ENCODE data around the gene PRRG1. TPM values are rescaled to one million over a fixed set of nuclear protein-coding genes. Genes with fewer than 3 reads are reported as not detected.

Gene PRRG1
- total RNA-seq, 1 experiment from 2014 or later, result 9.0 TPM

DNA sequence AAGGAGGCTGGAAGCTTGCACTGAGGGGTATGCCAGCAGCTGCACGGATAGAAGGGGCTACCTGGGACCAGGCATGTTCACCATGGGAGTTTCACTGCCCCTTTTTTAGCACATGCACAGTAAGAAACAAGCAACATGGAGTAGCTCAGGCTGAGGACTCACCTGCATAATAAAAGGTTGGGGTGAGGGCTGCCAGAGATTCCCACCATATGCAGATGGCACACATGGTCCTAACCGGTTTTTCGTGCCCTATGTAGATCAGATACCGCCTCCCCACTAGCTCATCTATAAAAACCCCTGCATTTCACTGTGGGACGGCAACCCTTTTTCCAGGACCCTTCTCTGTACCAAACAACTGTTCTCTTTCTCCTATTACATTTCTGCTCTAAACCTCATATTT lies 125.3 kb downstream of the PRRG1 start:
- Histone ChIP-seq H4K8ac (replicated peaks; ENCODE audit: insufficient read length, low read depth, low read length) (no peak overlapping the region), H3K9ac (ENCODE audit: extremely low read depth, insufficient read length, low read length) (no peak overlapping the region), H2BK5ac (ENCODE audit: insufficient read length, low read length) (no peak overlapping the region), H3K4ac (ENCODE audit: low read depth, low read length) (no peak overlapping the region), H2AFZ (ENCODE audit: low read length) (no peak overlapping the region), H3K14ac (ENCODE audit: insufficient read depth, low read length) (no peak overlapping the region), H2BK12ac (ENCODE audit: insufficient read length, low read depth, low read length) (no peak overlapping the region), H4K91ac (ENCODE audit: insufficient read length, low read depth, low read length) (no peak overlapping the region), H3K79me2 (ENCODE audit: insufficient read depth, low read length) (no peaks in the 10 kb centered on the region), H3K23me2 (ENCODE audit: insufficient read length, low read depth, low read length, poor library complexity, severe bottlenecking) (no peaks in the 10 kb centered on the region), H4K5ac (ENCODE audit: insufficient read length, low read depth, low read length) (no peak overlapping the region), H3T11ph (ENCODE audit: low read length) (no peak overlapping the region), H3K79me1 (ENCODE audit: insufficient read depth, low read depth, low read length, poor library complexity, severe bottlenecking) (no peaks in the 10 kb centered on the region), H3K27me3 (ENCODE audit: insufficient read depth, low read length) (no peaks in the 10 kb centered on the region), H2BK120ac (ENCODE audit: low read depth, low read length, poor library complexity, severe bottlenecking) (no peak overlapping the region), H4K20me1 (ENCODE audit: control insufficient read depth, insufficient read depth, insufficient read length) (no peaks in the 10 kb centered on the region), H3K56ac (ENCODE audit: insufficient read length, low read depth, low read length) (no peak overlapping the region), H3K23ac (ENCODE audit: insufficient read length, low read depth, low read length) (no peak overlapping the region), H3K27ac (ENCODE audit: insufficient read length, low read depth, low read length) (no peak overlapping the region), H3K4me1 (ENCODE audit: insufficient read depth, low read length) (peaks cover 16% of the 10 kb centered on the region; the same call in 1 of the 2 replicates), H3K9me3 (ENCODE audit: control insufficient read depth, low read depth, low read length) (no peaks in the 10 kb centered on the region), H2BK15ac (ENCODE audit: low read depth, low read length) (no peak overlapping the region), H3K4me2 (ENCODE audit: insufficient read depth, insufficient read length, low read length) (no peak overlapping the region), H3K18ac (ENCODE audit: insufficient read length, low read depth, low read length) (no peak overlapping the region), H2AK5ac (ENCODE audit: insufficient read length, low read length) (no peak overlapping the region), H2BK20ac (ENCODE audit: low read depth, low read length, poor library complexity, severe bottlenecking) (no peak overlapping the region)
- Mint-ChIP-seq H3K4me1 (peaks cover 40 to 48% of the 10 kb centered on the region in 2 experiments), H3K9me3 (peaks cover 41 to 67% of the 10 kb centered on the region in 2 experiments), H3K36me3 (ENCODE audit: insufficient read depth in 1 of 3, low read depth in 3 of 3) (peaks cover 16 to 26% (median 22%) of the 10 kb centered on the region in 3 experiments), H3K27ac (peak overlapping the region; percentile 48 to 63 (median 51)), H3K4me3 (no peak overlapping the region), H3K27me3 (ENCODE audit: low read depth) (no peaks in the 10 kb centered on the region)
- TF ChIP-seq, protein P1, sequence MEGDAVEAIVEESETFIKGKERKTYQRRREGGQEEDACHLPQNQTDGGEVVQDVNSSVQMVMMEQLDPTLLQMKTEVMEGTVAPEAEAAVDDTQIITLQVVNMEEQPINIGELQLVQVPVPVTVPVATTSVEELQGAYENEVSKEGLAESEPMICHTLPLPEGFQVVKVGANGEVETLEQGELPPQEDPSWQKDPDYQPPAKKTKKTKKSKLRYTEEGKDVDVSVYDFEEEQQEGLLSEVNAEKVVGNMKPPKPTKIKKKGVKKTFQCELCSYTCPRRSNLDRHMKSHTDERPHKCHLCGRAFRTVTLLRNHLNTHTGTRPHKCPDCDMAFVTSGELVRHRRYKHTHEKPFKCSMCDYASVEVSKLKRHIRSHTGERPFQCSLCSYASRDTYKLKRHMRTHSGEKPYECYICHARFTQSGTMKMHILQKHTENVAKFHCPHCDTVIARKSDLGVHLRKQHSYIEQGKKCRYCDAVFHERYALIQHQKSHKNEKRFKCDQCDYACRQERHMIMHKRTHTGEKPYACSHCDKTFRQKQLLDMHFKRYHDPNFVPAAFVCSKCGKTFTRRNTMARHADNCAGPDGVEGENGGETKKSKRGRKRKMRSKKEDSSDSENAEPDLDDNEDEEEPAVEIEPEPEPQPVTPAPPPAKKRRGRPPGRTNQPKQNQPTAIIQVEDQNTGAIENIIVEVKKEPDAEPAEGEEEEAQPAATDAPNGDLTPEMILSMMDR (conservative IDR thresholded peaks at IDR 0.05), result no peak
- no CpG with 5 or more reads among the region's 5 CpGs for WGBS (ENCODE audit: extremely low coverage, insufficient read length, low lambda C conversion rate)
- no peak for DNase-seq
